Measurements from ENCODE around the gene DSCAM.

DNA sequence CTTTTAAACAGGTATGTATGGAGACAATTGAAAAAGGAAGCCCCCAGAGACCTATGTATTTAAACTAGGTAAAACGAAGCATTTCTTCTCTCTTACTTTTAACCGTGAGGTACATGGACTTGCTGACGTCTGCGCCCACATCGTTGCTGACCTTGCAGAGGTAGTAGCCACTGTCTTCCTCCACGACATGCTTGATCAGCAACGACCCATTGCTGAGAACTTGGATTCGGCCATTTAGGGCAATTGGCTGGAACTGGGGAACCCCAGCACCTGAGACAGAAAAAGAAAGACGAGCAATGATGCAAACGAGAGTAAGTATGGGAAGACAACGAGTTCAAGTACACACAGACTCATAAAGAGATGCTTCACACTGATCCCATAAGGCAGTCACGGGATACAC lies 571.0 kb downstream of the DSCAM start:
- TF ChIP-seq POLR2AphosphoS5 (IDR thresholded peaks at IDR 0.05; ENCODE audit: low read depth, low read length) (no peak), TAF1 (IDR thresholded peaks at IDR 0.05; ENCODE audit: borderline replicate concordance, insufficient read depth, low read length) (no peak), SIN3A (IDR thresholded peaks at IDR 0.05; ENCODE audit: borderline replicate concordance, insufficient read depth, low read length) (no peak), FOXP2 (optimal IDR thresholded peaks at IDR 0.05; ENCODE audit: borderline replicate concordance, extremely low read depth, extremely low read length, insufficient read depth) (no peak)
- TF ChIP-seq, protein P1, sequence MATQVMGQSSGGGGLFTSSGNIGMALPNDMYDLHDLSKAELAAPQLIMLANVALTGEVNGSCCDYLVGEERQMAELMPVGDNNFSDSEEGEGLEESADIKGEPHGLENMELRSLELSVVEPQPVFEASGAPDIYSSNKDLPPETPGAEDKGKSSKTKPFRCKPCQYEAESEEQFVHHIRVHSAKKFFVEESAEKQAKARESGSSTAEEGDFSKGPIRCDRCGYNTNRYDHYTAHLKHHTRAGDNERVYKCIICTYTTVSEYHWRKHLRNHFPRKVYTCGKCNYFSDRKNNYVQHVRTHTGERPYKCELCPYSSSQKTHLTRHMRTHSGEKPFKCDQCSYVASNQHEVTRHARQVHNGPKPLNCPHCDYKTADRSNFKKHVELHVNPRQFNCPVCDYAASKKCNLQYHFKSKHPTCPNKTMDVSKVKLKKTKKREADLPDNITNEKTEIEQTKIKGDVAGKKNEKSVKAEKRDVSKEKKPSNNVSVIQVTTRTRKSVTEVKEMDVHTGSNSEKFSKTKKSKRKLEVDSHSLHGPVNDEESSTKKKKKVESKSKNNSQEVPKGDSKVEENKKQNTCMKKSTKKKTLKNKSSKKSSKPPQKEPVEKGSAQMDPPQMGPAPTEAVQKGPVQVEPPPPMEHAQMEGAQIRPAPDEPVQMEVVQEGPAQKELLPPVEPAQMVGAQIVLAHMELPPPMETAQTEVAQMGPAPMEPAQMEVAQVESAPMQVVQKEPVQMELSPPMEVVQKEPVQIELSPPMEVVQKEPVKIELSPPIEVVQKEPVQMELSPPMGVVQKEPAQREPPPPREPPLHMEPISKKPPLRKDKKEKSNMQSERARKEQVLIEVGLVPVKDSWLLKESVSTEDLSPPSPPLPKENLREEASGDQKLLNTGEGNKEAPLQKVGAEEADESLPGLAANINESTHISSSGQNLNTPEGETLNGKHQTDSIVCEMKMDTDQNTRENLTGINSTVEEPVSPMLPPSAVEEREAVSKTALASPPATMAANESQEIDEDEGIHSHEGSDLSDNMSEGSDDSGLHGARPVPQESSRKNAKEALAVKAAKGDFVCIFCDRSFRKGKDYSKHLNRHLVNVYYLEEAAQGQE (IDR thresholded peaks at IDR 0.05; ENCODE audit: insufficient read depth in 1 of 2, low read depth in 2 of 2, low read length in 2 of 2), result no peak

Measured in PFSK-1 (cell line).